Stimulated activated CD4-positive, alpha-beta T cell treated with anti-CD3 and anti-CD28 coated beads, Interleukin-12 subunit alpha, Interleukin-12 subunit beta, amount 100 ng/mL, for 4 hours (primary cell): Measurements from ENCODE around the gene NBPF19.
"Not testable (repeated sequence)": the region's sequence is repeated elsewhere in the genome, so short reads cannot be mapped to it uniquely, and the experiment has no call there.

Source experiments
- DNase-seq: peaks from one replicate; pipeline ENCODE4 v3.0.0-alpha.2; 2020

NBPF19 gene

DNA sequence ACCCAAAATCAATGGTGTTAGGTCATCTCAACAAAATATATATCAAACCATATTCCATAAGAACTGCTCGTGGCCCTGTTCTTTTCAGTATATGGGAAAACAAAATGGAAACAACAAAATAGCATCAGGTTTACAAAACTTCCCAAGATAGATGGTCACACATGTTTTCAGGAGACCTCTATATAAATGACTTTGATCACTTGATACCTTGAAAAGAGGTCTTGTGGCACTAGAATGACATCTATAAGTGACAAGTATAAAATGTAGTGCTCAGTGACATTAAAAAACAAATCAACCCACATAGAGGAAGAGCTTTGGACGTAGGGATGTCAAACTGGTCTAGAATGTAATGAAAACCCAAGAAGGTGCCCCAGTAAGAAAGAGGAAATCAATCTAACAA, at the start of gene NBPF19:
NBPF19 (plus strand) TSS at position 301 of the 400 bp plus-strand sequence. CDS start 888 bp downstream, outside the sequence.
- not testable (repeated sequence) for DNase-seq

- not testable (repeated sequence) for DNase-seq
These were observed 46.5 kb upstream of the NBPF19 start for GRCh38 chr1:149428317-149428716.

DNA sequence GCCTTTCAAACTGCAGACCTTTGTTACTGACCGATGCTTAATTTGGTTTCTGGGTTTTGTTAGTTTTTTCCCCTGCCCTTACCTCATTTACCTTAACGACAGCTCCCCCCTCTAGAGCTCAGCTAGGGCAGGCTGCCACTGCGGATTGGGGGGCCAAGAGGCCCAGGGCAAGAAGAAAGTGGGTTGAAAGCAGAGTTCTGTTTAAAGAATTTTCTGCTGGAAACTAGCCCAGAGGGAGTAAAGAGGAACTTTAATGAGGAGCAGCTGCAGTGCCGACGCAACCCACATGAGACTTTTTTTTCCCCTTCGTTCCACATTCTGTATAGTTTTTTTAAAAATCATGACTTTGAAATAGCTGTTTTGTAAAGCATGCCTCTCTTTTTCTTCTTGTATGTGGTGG, 29.4 kb upstream of the NBPF19 start:
- DNase-seq, result not testable (repeated sequence)

DNA sequence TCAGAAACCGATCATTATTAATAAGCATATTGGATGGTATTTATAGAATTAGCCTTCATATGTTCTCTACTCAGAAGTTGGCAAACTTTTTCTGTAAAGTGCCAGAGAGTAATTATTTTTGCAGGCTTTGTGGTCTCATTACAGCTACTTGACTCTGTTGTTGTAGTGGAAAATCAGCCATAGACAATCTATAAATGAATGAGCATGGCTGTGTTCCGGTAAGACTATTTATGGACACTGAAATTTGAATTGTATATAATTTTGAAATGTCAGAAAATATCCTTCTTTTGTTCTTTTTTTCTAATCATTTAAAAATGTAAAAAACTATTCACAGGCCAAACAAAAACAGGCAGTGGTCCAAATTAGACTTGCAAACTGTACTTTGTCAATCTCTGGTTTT, 22.6 kb upstream of the NBPF19 start:
- not testable (repeated sequence) for DNase-seq

- DNase-seq, result not testable (repeated sequence)
These were observed 22.2 kb upstream of the NBPF19 start for GRCh38 chr1:149452652-149453051.

DNA sequence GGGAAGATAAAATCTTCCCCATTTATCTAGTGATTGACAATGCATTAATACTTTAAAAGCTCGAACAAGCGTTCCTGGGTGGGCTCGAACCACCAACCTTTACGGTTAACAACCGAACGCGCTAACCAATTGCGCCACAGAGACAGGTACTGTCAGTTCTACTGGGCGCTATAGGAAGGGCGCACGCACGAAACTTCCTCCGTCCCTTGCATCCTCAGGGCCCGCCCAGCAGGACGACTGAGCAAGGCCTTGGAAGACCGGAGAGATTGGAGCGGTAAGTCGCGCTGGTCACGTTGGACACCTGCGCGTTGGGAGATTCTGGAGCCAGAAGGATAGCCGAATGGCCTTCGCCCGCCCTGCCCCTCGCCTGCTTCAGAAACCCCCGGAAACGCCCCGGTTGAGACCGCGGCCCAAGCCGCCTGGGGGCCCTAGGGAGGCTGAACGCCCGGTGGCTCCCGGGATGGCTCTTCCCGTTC, 83.5 kb downstream of the NBPF19 start:
- peak; percentile 64 for DNase-seq

- not testable (repeated sequence) for DNase-seq
These were observed 87.0 kb downstream of the NBPF19 start for GRCh38 chr1:149561806-149562205.

- not testable (repeated sequence) for DNase-seq
These were observed 90.6 kb downstream of the NBPF19 start for GRCh38 chr1:149565485-149565884.

DNA sequence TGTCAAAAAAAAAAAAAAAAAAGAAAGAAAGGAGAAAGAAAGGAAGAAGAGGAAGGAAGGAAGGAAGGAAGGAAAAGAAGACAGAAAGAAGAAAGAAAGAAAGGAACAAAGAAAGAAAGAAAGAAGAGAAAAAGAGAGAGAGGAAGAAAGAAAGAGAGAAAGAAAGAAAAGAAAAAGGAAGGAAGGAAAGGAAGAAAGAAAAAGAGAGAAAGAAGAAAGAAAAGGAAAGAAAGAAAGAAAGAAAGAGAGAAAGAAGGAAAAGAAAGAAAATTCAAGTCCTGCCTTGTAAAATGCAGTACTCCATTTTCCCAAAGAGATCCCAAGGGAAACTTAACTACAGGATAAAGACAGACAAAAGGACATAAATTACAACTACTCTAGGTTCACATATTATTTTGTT, 97.9 kb downstream of the NBPF19 start:
- not testable (repeated sequence) for DNase-seq

GRCh38 chr1:149585592-149585991, 110.7 kb downstream of the NBPF19 start:
- not testable (repeated sequence) for DNase-seq
